HepG2 (cell line): ENCODE data around the gene EVA1A. TPM values are rescaled to one million over a fixed set of nuclear protein-coding genes. Genes with fewer than 3 reads are reported as not detected.
A peak's percentile ranks its signal among the peaks of the same experiment; 100 is the strongest.

Experiments
- CHD2 ChIP-seq: IDR thresholded peaks from 2 replicates; pipeline ENCODE4 v1.6.1; 2011; ENCODE audit warnings: low read depth, low read length, improper control_type of control experiment
- EHMT2 ChIP-seq: fragments of 200-600 bp; sonication (generic); IDR thresholded peaks from 2 replicates; pipeline ENCODE4 v1.7.0; 2017; ENCODE audit warnings: antibody characterized with exemption, low read depth, low read length, borderline replicate concordance
- GABPB1 ChIP-seq: IDR thresholded peaks from 2 replicates; pipeline ENCODE4 v1.6.1; 2016; ENCODE audit warnings: mild to moderate bottlenecking, missing genetic modification reagents, moderate library complexity, missing compliant biosample characterization
- GFI1 ChIP-seq: sonication (generic); formaldehyde crosslinking; IDR thresholded peaks from 2 replicates; pipeline ENCODE4 v1.5.0; 2020; ENCODE audit warnings: missing genetic modification reagents, mild to moderate bottlenecking, borderline replicate concordance
- GLI4 ChIP-seq: sonication (generic); formaldehyde crosslinking; IDR thresholded peaks from 2 replicates; pipeline ENCODE4 v1.5.1; 2020; ENCODE audit warnings: missing genetic modification reagents, mild to moderate bottlenecking, moderate library complexity, borderline replicate concordance
- ISX ChIP-seq: sonication (generic); formaldehyde crosslinking; conservative IDR thresholded peaks from 2 replicates; pipeline ENCODE4 v1.5.0; 2020; ENCODE audit warnings: missing genetic modification reagents
- POGZ ChIP-seq: sonication (generic); formaldehyde crosslinking; IDR thresholded peaks from 2 replicates; pipeline ENCODE4 v1.4.0; 2020; ENCODE audit warnings: mild to moderate bottlenecking, missing genetic modification reagents
- SCMH1 ChIP-seq: sonication (generic); formaldehyde crosslinking; IDR thresholded peaks from 2 replicates; pipeline ENCODE4 v1.9.0; 2021; ENCODE audit warnings: missing genetic modification reagents, mild to moderate bottlenecking, borderline replicate concordance
- STAT5B ChIP-seq: sonication (generic); formaldehyde crosslinking; IDR thresholded peaks from 2 replicates; pipeline ENCODE4 v1.4.0; 2020; ENCODE audit warnings: missing genetic modification reagents
- ZNF354B ChIP-seq: sonication (generic); formaldehyde crosslinking; IDR thresholded peaks from 2 replicates; pipeline ENCODE4 v1.8.0; 2022; ENCODE audit warnings: mild to moderate bottlenecking, missing genetic modification reagents
- ZNF776 ChIP-seq: sonication (generic); formaldehyde crosslinking; IDR thresholded peaks from 2 replicates; pipeline ENCODE4 v1.4.0; 2020; ENCODE audit warnings: mild to moderate bottlenecking, missing genetic modification reagents
- polyA plus RNA-seq, 8 experiments: library from polyadenylated mRNA; depleted of rRNA in 3 of 8; stranded (reverse) in 7 of 8; unstranded in 1 of 8; fragments of >200 nt; fragmentation: Illumina TruSeq in 4 of 8; extraction: Trizol in 4 of 8; gene quantifications; 2 replicates each; pipeline versions ENCODE4 v1.2.1 to v1.2.3, GENCODE V29; 2011 to 2016; ENCODE audit warnings: low read depth in 4 of 8, missing spikeins in 1 of 8, mixed read lengths in 1 of 8; ENCODE audit not compliant: insufficient read depth in 1 of 8
- total RNA-seq, 5 experiments: library from RNA; depleted of rRNA; stranded (reverse); fragments of >200 nt; fragmentation: Illumina TruSeq; extraction: Trizol; gene quantifications; 2 replicates each; pipeline ENCODE4 v1.2.3, GENCODE V29; 2016; ENCODE audit warnings: low read depth in 1 of 5
- TF ChIP-seq, protein P1 (sequence below): sonication (generic); formaldehyde crosslinking; IDR thresholded peaks from 2 replicates; pipeline ENCODE4 v1.4.0; 2020; ENCODE audit warnings: low read depth, missing genetic modification reagents
- TF ChIP-seq, protein P2 (sequence below): IDR thresholded peaks from 2 replicates; pipeline ENCODE4 v1.6.1; 2016; ENCODE audit warnings: low read depth, missing genetic modification reagents, missing compliant biosample characterization

EVA1A gene
- total and polyA plus RNA-seq, 2 of the 13 experiments (the other 11 are each of a cell fraction or from before 2014, with no cell fraction given): 57.5 to 57.8 TPM

DNA sequence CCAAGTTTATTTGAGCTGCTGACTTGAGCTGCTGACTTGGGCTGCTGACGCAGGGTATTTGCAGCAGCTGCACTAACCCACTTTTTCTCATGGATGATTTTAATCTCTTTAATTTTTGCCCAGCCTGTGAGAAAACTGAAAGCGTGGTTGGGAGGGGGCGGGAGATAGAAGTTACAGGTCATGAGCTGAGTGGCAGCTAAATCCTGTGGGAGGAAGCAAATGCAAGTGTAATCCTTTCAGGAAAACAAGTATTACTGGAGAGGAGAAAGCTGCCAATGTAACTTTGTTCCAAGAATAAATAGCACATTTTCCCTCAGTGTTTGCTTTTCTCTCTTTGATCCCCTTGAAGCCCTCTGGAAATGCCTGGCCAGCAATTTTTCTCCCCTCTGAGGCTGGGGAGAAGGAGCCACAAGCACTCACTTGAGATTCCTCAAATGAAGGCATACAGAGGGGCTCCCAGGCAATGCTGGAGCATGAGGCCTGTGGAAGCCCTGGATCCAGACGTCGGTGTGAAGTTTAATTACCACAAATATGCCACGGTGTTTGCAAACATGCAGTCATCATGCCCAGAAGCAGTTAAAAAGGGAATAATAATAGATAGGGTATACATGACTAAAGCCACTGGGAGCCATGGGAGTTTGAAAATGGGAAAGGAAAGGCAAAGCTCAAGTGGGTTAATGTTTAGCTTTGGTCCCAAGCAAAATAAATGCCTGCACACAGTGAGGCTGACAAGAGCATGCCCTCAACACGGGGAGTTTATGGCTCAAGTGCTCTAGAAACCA, 10.4 kb upstream of the EVA1A start (continued):
- TF ChIP-seq, protein P1, sequence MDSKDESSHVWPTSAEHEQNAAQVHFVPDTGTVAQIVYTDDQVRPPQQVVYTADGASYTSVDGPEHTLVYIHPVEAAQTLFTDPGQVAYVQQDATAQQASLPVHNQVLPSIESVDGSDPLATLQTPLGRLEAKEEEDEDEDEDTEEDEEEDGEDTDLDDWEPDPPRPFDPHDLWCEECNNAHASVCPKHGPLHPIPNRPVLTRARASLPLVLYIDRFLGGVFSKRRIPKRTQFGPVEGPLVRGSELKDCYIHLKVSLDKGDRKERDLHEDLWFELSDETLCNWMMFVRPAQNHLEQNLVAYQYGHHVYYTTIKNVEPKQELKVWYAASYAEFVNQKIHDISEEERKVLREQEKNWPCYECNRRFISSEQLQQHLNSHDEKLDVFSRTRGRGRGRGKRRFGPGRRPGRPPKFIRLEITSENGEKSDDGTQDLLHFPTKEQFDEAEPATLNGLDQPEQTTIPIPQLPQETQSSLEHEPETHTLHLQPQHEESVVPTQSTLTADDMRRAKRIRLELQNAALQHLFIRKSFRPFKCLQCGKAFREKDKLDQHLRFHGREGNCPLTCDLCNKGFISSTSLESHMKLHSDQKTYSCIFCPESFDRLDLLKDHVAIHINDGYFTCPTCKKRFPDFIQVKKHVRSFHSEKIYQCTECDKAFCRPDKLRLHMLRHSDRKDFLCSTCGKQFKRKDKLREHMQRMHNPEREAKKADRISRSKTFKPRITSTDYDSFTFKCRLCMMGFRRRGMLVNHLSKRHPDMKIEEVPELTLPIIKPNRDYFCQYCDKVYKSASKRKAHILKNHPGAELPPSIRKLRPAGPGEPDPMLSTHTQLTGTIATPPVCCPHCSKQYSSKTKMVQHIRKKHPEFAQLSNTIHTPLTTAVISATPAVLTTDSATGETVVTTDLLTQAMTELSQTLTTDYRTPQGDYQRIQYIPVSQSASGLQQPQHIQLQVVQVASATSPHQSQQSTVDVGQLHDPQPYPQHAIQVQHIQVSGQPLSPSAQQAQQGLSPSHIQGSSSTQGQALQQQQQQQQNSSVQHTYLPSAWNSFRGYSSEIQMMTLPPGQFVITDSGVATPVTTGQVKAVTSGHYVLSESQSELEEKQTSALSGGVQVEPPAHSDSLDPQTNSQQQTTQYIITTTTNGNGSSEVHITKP (CRISPR knock-in tag): no peak
- peak; percentile 54 for TF ChIP-seq POGZ (CRISPR knock-in tag)
- TF ChIP-seq CHD2: no peak
- no peak for TF ChIP-seq STAT5B (CRISPR knock-in tag)
- TF ChIP-seq ZNF354B (CRISPR knock-in tag): no peak
- no peak for TF ChIP-seq SCMH1 (CRISPR knock-in tag)
- TF ChIP-seq ZNF776 (CRISPR knock-in tag): no peak
- peak; percentile 60; the same call in 1 of the 2 replicates for TF ChIP-seq GFI1
- TF ChIP-seq, protein P2, sequence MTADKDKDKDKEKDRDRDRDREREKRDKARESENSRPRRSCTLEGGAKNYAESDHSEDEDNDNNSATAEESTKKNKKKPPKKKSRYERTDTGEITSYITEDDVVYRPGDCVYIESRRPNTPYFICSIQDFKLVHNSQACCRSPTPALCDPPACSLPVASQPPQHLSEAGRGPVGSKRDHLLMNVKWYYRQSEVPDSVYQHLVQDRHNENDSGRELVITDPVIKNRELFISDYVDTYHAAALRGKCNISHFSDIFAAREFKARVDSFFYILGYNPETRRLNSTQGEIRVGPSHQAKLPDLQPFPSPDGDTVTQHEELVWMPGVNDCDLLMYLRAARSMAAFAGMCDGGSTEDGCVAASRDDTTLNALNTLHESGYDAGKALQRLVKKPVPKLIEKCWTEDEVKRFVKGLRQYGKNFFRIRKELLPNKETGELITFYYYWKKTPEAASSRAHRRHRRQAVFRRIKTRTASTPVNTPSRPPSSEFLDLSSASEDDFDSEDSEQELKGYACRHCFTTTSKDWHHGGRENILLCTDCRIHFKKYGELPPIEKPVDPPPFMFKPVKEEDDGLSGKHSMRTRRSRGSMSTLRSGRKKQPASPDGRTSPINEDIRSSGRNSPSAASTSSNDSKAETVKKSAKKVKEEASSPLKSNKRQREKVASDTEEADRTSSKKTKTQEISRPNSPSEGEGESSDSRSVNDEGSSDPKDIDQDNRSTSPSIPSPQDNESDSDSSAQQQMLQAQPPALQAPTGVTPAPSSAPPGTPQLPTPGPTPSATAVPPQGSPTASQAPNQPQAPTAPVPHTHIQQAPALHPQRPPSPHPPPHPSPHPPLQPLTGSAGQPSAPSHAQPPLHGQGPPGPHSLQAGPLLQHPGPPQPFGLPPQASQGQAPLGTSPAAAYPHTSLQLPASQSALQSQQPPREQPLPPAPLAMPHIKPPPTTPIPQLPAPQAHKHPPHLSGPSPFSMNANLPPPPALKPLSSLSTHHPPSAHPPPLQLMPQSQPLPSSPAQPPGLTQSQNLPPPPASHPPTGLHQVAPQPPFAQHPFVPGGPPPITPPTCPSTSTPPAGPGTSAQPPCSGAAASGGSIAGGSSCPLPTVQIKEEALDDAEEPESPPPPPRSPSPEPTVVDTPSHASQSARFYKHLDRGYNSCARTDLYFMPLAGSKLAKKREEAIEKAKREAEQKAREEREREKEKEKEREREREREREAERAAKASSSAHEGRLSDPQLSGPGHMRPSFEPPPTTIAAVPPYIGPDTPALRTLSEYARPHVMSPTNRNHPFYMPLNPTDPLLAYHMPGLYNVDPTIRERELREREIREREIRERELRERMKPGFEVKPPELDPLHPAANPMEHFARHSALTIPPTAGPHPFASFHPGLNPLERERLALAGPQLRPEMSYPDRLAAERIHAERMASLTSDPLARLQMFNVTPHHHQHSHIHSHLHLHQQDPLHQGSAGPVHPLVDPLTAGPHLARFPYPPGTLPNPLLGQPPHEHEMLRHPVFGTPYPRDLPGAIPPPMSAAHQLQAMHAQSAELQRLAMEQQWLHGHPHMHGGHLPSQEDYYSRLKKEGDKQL (CRISPR knock-in tag): peak; percentile 55
- TF ChIP-seq ISX (CRISPR knock-in tag): no peak
- no peak; the same call in 1 of the 2 replicates for TF ChIP-seq GABPB1
- TF ChIP-seq EHMT2: peak; percentile 55; the same call in 1 of the 2 replicates
- TF ChIP-seq GLI4 (CRISPR knock-in tag): peak; percentile 93; the same call in 1 of the 2 replicates
